Tibial artery (tissue), 4 donors: ENCODE data around the gene PTRHD1.
"Not testable (repeated sequence)": the region's sequence is repeated elsewhere in the genome, so short reads cannot be mapped to it uniquely, and the experiment has no call there.

Experiments used
- DNase-seq, 2 donors: peaks; one replicate each; pipeline ENCODE4 v3.0.0-alpha.2; 2019
- H3K27ac ChIP-seq, 2 donors: fragments of 200-600 bp; sonication (generic) in 1 of 2; 1 replicate in 1 of 2; 2 replicates in 1 of 2; pipeline ENCODE4 v1.5.1; 2018 to 2019; ENCODE audit warnings: mild to moderate bottlenecking in 1 of 2
- H3K27me3 ChIP-seq, 2 donors: fragments of 200-600 bp; sonication (generic) in 1 of 2; one replicate each; pipeline versions ENCODE4 v1.5.1 to v1.6.0; 2016 to 2019
- H3K36me3 ChIP-seq, 3 donors: fragments of 200-600 bp; sonication (generic) in 2 of 3; one replicate each; pipeline ENCODE4 v1.5.1; 2016 to 2019; ENCODE audit warnings: mild to moderate bottlenecking in 2 of 3
- H3K4me1 ChIP-seq, 4 donors: fragments of 200-600 bp; sonication (generic) in 2 of 4; 1 replicate in 3 of 4; 2 replicates in 1 of 4; pipeline ENCODE4 v1.5.1; 2016 to 2019
- H3K4me3 ChIP-seq, 2 donors: fragments of 200-600 bp; sonication (generic) in 1 of 2; 1 replicate in 1 of 2; 2 replicates in 1 of 2; pipeline ENCODE4 v1.5.1; 2018 to 2019; ENCODE audit warnings: mild to moderate bottlenecking in 2 of 2
- H3K9me3 ChIP-seq, 3 donors: fragments of 200-600 bp; sonication (generic) in 1 of 3; one replicate each; pipeline ENCODE4 v1.5.1; 2016 to 2019
- intact Hi-C: fragments of 100-400 bp; cut with DNase I; formaldehyde crosslinking; loops from one replicate; pipeline ENCODE4 v1.15.0; 2023; ENCODE audit warnings: low total_unique reads
- TF ChIP-seq, protein P1 (sequence below), 2 experiments: fragments of 200-600 bp in 1 of 2; fragments of 450-650 bp in 1 of 2; IDR thresholded peaks; one replicate each; pipeline ENCODE4 v1.5.1; 2017 to 2019; ENCODE audit warnings: antibody characterized with exemption in 2 of 2, mild to moderate bottlenecking in 1 of 2, moderate library complexity in 1 of 2

PTRHD1 gene

DNA sequence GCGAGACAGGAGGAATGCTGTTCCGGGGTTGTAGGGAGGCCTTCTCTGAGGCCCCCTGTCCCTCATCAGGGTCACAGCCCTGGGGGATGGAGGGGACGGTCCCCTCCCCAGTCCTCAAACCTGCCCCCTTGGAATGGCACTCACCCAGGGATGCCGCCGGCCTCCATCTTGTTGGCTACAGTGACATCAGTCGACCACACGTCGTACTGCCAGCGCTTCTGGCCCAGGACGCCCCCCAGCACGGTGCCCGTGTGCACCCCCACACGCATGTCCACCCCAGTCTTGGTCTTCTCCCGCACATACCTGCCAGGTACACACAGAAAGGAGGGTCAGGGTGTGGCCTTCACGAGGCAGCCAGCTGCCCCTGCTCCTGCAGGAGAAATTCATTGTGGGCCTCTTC is 46.5 kb upstream of the PTRHD1 start:
- Histone ChIP-seq H3K27me3 (no peaks in the 10 kb centered on the region), H3K36me3 (peaks cover 5 to 80% (median 71%) of the 10 kb centered on the region in 3 donors), H3K9me3 (no peaks in the 10 kb centered on the region), H3K27ac (no peak overlapping the region), H3K4me3 (no peak overlapping the region), H3K4me1 (no peaks in the 10 kb centered on the region)
- intact Hi-C loops, result no loop called here
- TF ChIP-seq, protein P1, sequence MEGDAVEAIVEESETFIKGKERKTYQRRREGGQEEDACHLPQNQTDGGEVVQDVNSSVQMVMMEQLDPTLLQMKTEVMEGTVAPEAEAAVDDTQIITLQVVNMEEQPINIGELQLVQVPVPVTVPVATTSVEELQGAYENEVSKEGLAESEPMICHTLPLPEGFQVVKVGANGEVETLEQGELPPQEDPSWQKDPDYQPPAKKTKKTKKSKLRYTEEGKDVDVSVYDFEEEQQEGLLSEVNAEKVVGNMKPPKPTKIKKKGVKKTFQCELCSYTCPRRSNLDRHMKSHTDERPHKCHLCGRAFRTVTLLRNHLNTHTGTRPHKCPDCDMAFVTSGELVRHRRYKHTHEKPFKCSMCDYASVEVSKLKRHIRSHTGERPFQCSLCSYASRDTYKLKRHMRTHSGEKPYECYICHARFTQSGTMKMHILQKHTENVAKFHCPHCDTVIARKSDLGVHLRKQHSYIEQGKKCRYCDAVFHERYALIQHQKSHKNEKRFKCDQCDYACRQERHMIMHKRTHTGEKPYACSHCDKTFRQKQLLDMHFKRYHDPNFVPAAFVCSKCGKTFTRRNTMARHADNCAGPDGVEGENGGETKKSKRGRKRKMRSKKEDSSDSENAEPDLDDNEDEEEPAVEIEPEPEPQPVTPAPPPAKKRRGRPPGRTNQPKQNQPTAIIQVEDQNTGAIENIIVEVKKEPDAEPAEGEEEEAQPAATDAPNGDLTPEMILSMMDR (IDR thresholded peaks at IDR 0.05), result no peak
- DNase-seq, result no peak

DNA sequence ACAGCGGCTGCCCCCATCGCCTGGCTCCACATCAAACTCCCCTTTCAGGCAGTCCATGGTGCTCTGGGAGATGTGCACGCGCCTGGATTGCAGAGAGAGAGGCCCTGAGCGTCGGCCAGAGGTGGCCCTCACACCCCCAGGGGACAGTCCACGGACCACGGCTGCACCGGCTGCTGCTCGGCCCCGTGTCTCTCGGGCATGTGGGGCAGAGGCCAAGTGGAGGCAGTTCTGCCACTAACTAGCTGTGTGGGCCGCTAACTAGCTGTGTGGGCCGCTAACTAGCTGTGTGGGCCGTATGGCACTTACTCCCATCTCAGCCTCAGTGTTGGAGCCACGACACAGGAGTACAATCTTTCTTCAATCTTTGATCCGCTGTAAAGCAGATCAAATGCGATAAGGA is 45.4 kb upstream of the PTRHD1 start:
- H3K4me1 ChIP-seq, result no peaks in the 10 kb centered on the region
- H3K9me3 ChIP-seq, result no peaks in the 10 kb centered on the region
- intact Hi-C loops, result no loop called here
- TF ChIP-seq, protein P1 (IDR thresholded peaks at IDR 0.05), result no peak
- H3K36me3 ChIP-seq, result peaks cover 13 to 92% (median 83%) of the 10 kb centered on the region in 3 donors
- DNase-seq, result no peak
- H3K27me3 ChIP-seq, result no peaks in the 10 kb centered on the region
- no peak overlapping the region for H3K4me3 ChIP-seq
- H3K27ac ChIP-seq, result no peak overlapping the region

DNA sequence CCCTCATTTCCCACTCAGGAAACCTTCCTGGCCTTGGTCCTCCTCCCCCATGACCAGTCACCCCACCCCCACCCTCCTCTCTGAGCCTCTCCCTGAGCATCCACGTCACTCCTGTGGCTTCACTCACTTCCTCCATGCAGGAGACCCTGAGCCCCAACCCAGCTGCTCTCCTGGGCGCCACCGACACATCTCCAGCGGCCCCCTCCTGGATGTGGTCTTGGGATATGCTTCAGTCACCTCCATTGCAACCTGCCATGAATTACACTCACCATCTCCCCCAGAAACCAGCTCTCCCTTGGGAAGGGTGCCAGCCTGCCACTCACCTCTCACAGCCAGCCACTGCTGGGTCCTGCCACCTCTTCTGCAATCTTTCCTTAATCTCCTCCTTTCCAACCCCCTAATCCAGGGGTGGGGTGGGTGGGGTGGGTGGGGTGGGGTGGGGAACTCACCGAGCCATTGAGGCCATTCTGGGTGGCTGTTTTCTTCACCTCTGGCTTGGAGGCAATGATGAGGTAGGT is 44.9 kb upstream of the PTRHD1 start:
- Histone ChIP-seq H3K4me3 (no peak overlapping the region), H3K27me3 (no peaks in the 10 kb centered on the region), H3K36me3 (peaks cover 13 to 97% (median 88%) of the 10 kb centered on the region in 3 donors), H3K4me1 (no peaks in the 10 kb centered on the region), H3K9me3 (no peaks in the 10 kb centered on the region), H3K27ac (no peak overlapping the region)
- TF ChIP-seq, protein P1 (IDR thresholded peaks at IDR 0.05), result no peak
- intact Hi-C loops, result no loop called here
- no peak for DNase-seq

DNA sequence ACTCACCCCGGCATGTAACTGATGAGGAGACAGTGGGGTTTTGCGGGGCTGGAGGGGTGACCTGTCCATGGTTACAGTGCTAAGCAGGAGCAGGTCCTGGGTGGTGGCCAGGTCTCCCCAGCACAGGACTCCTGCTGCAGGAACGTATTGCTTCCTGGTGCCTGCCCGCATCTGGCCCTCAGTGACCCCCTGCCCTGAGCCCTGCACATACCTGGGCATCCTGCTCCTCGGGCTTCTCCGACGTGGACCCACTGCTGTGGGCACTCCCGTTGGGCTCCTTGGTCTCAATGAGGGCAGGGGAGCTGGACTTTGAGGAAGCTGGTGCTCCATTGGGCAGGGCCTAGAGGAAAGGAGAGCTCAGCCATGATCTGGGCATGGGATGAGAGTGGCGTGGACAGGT is 43.5 kb upstream of the PTRHD1 start:
- Histone ChIP-seq H3K4me3 (no peak overlapping the region), H3K36me3 (peaks cover 13 to 85% (median 84%) of the 10 kb centered on the region in 3 donors), H3K9me3 (no peaks in the 10 kb centered on the region), H3K4me1 (no peaks in the 10 kb centered on the region), H3K27ac (no peak overlapping the region), H3K27me3 (no peaks in the 10 kb centered on the region)
- no peak for DNase-seq
- TF ChIP-seq, protein P1 (IDR thresholded peaks at IDR 0.05), result no peak
- intact Hi-C loops, result no loop called here

DNA sequence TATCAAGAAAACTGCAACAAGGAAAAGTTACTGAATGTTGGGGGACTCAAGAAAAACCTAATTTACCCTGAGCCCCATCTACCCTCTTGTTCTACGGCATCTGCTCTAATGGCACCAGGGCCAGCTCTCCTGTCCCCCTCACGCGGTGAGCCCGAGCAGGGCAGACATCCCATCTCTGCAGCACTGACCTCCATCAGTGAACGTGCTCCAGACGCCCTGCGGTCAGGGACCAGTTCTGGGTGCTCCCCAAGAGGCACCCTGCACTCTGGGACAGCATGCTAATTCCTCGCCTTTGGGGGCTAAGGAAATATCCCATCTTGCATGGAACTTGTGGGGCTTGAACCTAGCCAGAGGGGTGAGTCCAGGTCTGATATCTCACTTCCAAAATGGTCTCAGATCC is 43.0 kb upstream of the PTRHD1 start:
- Histone ChIP-seq H3K4me3 (no peak overlapping the region), H3K9me3 (no peaks in the 10 kb centered on the region), H3K27ac (no peak overlapping the region), H3K36me3 (peaks cover 13 to 84% (median 82%) of the 10 kb centered on the region in 3 donors), H3K27me3 (no peaks in the 10 kb centered on the region), H3K4me1 (no peaks in the 10 kb centered on the region)
- intact Hi-C loops, result no loop called here
- TF ChIP-seq, protein P1 (IDR thresholded peaks at IDR 0.05), result no peak
- no peak for DNase-seq

DNA sequence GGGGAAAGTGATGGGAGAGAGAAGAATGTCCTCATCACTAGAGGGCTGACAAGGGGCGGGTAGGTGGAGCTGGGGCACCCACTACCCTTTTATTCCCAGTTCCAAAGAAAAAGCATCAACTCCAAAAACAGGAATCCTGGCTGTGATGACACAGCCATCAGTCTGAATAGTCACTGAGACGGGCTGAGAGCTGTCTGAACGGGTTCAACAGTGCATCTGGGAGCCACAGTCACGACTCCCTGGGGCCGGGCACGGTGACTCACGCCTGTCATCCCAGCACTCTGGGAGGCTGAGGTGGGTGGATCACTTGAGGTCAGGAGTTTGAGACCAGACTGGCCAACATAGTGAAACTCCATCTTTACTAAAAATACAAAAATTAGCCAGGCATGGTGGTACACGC is 42.2 kb upstream of the PTRHD1 start:
- H3K27ac ChIP-seq, intact Hi-C loops, DNase-seq, H3K4me1 ChIP-seq, H3K9me3 ChIP-seq, H3K4me3 ChIP-seq, H3K27me3 ChIP-seq: not testable (repeated sequence)
- peaks cover 9 to 84% (median 75%) of the 10 kb centered on the region in 3 donors for H3K36me3 ChIP-seq
